Activated naive CD4-positive, alpha-beta T cell treated with anti-CD3 and anti-CD28 coated beads for 36 hours (primary cell): ENCODE results near the gene PTPRS. TPM values are rescaled to one million over a fixed set of nuclear protein-coding genes. Genes with fewer than 3 reads are reported as not detected.

ENCODE experiments used
- CTCF ChIA-PET: fragments of 350-600 bp; sonication (Branson Sonifier 250); formaldehyde crosslinking; loops from one replicate; lab custom pipeline; 2021; ENCODE audit warnings: antibody characterized with exemption; lab: Charles Lee
- DNase-seq: peaks from one replicate; pipeline ENCODE4 v3.0.0-alpha.2; 2020
- H3K27ac Mint-ChIP-seq: one replicate; pipeline ENCODE4 v1.8.0; 2021; ENCODE audit warnings: mild to moderate bottlenecking, mixed read lengths
- H3K27me3 Mint-ChIP-seq: one replicate; pipeline ENCODE4 v1.8.0; 2021; ENCODE audit warnings: low read depth, mixed read lengths
- H3K36me3 Mint-ChIP-seq: one replicate; pipeline ENCODE4 v1.8.0; 2021; ENCODE audit warnings: low read depth, mixed read lengths
- H3K4me1 Mint-ChIP-seq: one replicate; pipeline ENCODE4 v1.8.0; 2021; ENCODE audit warnings: low read depth, mixed read lengths
- H3K4me3 Mint-ChIP-seq: one replicate; pipeline ENCODE4 v1.8.0; 2021; ENCODE audit warnings: mild to moderate bottlenecking, moderate library complexity, mixed read lengths
- H3K9me3 Mint-ChIP-seq: one replicate; pipeline ENCODE4 v1.8.0; 2021; ENCODE audit warnings: mixed read lengths
- intact Hi-C: fragments of 100-400 bp; cut with micrococcal nuclease; formaldehyde crosslinking; loops from one replicate; pipeline ENCODE4 v1.15.1; 2023
- total RNA-seq, 2 experiments: library from RNA; stranded (reverse); gene quantifications; one replicate each; pipeline ENCODE4 v1.2.3, GENCODE V29; 2021

PTPRS gene
- total RNA-seq, 2 experiments from 2014 or later: 1.3 to 1.4 TPM

DNA sequence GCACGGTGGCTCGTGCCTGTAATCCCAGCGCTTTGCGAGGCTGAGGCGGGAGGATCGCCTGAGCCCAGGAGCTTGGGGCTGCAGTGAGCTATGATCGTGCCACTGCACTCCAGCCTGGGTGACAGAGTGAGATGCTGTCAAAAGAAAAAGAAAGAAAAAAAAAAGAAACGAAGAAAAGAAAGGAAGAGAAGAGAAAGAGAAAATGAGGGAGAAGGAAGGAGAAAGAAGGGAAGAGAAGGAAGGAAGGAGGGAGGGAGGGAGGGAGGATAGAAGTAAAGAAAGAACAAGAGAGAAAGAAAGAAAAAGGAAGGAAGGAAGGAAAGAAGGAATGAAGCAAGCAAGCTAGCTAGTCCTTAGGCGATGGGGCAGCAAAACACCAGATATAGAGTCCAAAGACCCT, 14.1 kb downstream of the PTPRS start:
- no peak for DNase-seq
- Mint-ChIP-seq H3K4me3 (no peak overlapping the region), H3K36me3 (no peaks in the 10 kb centered on the region), H3K27ac (no peak overlapping the region), H3K4me1 (peaks cover 2% of the 10 kb centered on the region), H3K27me3 (peaks cover 22% of the 10 kb centered on the region), H3K9me3 (peaks cover 4% of the 10 kb centered on the region)
- intact Hi-C loops: no loop called here
- CTCF ChIA-PET: no interaction called here

DNA sequence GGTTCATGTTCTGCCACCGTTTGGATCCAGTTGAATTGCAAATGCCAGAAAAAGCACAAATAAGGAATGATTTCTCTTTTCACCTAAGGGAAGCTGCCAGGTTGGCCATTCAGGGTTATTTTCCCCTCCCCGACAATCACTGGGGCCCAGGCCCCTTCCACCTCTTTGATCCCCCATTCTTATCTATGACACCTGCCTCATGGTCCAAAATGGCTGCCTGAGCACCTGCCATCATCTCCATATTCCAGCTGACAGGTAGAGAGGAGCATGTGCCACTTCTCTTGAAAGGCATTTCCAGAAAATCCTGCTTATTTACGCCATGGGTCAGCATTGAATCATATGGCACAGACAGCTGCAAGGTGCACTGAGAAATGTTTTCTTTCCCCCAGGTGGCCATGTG, 15.7 kb downstream of the PTPRS start:
- Mint-ChIP-seq H3K27me3 (peaks cover 29% of the 10 kb centered on the region), H3K9me3 (peaks cover 4% of the 10 kb centered on the region), H3K27ac (no peak overlapping the region), H3K36me3 (no peaks in the 10 kb centered on the region), H3K4me3 (no peak overlapping the region), H3K4me1 (peaks cover 2% of the 10 kb centered on the region)
- DNase-seq: no peak
- intact Hi-C loops: no loop called here
- CTCF ChIA-PET: interaction anchor here (0.7 kb wide), 1 partner anchor 132 kb away, joined by 3 read pairs; no protein-coding TSS in a partner anchor

DNA sequence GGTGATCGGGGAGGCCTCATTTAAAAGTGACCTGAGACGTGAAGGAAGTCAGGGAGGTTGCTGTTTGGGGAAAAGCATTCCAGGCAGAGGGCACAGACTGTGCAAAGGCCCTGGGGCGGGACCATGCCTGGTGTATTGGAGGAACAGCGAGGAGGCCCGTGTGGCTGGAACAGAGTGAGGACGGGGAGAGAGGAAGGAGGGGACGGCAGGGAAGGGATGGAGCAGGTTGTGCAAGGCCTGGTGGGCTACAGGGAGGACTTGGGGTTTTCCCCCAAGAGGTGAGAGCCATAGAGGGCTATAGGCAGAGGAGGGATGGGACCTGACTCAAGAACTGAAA, 17.2 kb downstream of the PTPRS start:
- Mint-ChIP-seq H3K36me3 (no peaks in the 10 kb centered on the region), H3K9me3 (peaks cover 4% of the 10 kb centered on the region), H3K27me3 (peaks cover 35% of the 10 kb centered on the region), H3K27ac (no peak overlapping the region), H3K4me3 (no peak overlapping the region), H3K4me1 (peaks cover 2% of the 10 kb centered on the region)
- CTCF ChIA-PET: no interaction called here
- intact Hi-C loops: no loop called here
- no peak for DNase-seq

DNA sequence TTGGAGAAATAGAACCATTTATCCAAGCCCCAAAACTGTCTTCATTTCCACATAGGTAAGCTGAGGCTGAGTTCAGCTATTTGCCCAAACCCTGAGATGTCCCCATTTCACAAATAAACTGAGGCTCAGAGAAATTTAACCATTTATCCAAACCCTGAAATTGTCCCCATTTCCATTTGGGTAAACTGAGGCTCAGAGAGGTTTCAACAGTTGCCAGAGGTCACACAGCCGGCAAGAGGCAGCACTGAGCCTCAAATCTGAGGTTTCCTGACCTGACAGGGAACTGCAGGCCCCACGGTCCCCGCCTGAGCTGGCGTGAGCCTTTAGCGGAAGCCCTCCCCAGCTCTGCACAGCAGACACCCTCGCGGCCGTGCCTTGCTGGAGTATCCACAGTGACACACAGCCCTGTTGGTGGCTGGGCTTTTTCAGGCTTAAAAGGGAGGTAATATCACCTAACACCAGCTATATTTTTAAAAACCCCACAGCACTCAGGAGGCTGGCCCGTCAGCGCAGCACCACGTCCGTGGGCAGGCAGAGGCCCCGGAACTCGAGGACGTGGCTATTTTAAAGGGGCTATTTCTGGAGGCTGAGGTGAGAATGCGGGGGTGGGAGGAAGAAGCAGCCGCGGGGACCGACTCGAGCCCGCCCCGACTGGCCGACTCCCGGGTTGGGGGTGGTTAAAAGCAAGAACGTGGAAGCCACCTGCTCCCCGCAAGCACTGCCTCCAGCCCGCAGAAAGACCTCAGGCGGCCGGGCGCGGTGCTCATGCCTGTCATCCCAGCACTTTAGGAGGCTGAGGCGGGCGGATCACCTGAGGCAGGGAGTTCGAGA, 18.5 kb downstream of the PTPRS start:
- Mint-ChIP-seq H3K27ac (no peak overlapping the region), H3K4me3 (no peak overlapping the region), H3K27me3 (peaks cover 29% of the 10 kb centered on the region), H3K9me3 (peaks cover 4% of the 10 kb centered on the region), H3K36me3 (no peaks in the 10 kb centered on the region), H3K4me1 (peaks cover 2% of the 10 kb centered on the region)
- DNase-seq: peak; percentile 22
- CTCF ChIA-PET: interaction anchor here (0.7 kb wide), 1 partner anchor 212 kb away, joined by 4 read pairs; no protein-coding TSS in a partner anchor
- intact Hi-C loops: no loop called here

DNA sequence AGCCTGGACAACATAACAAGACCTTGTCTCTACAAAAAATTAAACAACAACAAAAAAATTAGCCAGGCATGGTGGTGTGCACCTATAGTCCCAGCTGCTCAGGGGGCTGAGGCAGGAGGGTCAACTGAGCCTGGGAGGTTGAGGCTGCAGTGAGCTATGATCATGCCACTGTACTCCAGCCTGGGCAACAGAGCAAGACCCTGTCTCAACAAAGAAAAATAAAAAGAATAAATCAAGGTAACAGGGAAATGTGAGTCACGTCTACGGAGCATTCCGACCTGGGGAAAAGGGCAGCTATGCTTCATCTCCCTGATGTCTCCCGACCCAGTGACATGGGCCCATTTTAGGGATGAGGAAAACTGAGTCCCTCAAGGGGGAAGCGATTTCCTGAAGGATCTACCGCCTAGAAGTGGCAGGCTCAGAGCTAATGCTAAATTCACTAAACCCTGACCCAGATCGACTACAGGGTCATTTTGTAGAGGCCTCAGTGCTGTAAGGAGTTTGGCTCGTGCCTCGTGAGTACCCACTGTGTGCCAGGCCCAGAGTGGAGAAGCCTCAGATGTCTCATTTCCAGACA, 19.5 kb downstream of the PTPRS start:
- Mint-ChIP-seq H3K9me3 (peaks cover 4% of the 10 kb centered on the region), H3K27ac (no peak overlapping the region), H3K36me3 (no peaks in the 10 kb centered on the region), H3K4me3 (no peak overlapping the region), H3K4me1 (peaks cover 2% of the 10 kb centered on the region), H3K27me3 (peaks cover 28% of the 10 kb centered on the region)
- no peak for DNase-seq
- CTCF ChIA-PET: interaction anchor here (0.7 kb wide), 1 partner anchor 211 kb away, joined by 4 read pairs; no protein-coding TSS in a partner anchor
- intact Hi-C loops: no loop called here

DNA sequence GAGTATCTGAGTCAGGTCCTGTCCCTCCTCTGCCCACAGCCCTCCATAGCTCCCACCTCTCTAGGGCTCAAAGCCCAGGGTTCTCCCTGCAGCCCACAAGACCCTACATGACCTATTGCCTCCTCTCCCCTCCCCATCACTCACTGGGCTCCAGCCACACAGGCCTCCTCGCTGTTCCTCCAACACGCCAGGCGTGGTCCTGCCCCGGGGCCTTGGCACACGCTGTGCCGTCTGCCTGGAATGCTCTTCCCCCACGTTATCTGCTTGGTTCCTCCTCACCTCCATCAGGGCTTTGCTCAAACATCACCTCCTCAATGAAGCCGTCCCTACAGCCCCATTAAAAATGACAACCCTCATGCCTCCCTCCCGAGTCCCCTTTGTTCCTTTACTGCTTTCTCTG, 21.1 kb downstream of the PTPRS start:
- CTCF ChIA-PET: no interaction called here
- H3K4me3 Mint-ChIP-seq: no peak overlapping the region

DNA sequence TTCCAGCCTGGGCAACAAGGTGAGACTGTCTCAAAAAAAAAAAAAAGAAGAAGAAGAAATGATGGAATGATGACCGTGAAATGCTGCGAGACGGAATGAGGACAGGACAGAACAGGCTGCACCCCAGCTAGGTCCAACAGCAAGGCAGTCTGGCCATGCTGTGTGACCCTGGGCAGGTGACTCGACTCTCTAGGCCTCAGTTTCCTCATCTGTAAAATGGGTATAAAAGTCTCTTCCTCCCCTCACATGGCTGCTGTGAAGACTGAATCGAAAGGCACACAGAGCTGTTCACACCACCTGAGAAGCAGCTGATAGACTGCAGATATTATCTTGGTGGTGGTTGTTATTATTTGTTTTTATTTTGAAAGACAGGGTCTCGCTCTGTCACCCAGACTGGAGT, 22.3 kb downstream of the PTPRS start:
- no peak for DNase-seq
- no peaks in the 10 kb centered on the region for H3K9me3 Mint-ChIP-seq
- intact Hi-C loops: no loop called here
- no peak overlapping the region for H3K27ac Mint-ChIP-seq
- peaks cover 23% of the 10 kb centered on the region for H3K27me3 Mint-ChIP-seq
- no peaks in the 10 kb centered on the region for H3K36me3 Mint-ChIP-seq
- H3K4me3 Mint-ChIP-seq: no peak overlapping the region
- peaks cover 2% of the 10 kb centered on the region for H3K4me1 Mint-ChIP-seq
- CTCF ChIA-PET: no interaction called here

More for the DNA sequence above, 21.1 kb downstream of the PTPRS start:
- Mint-ChIP-seq H3K9me3 (peaks cover 2% of the 10 kb centered on the region), H3K36me3 (no peaks in the 10 kb centered on the region), H3K27me3 (peaks cover 26% of the 10 kb centered on the region), H3K4me1 (peaks cover 2% of the 10 kb centered on the region), H3K27ac (peak overlapping the region; percentile 59)
- intact Hi-C loops: no loop called here
- DNase-seq: no peak

DNA sequence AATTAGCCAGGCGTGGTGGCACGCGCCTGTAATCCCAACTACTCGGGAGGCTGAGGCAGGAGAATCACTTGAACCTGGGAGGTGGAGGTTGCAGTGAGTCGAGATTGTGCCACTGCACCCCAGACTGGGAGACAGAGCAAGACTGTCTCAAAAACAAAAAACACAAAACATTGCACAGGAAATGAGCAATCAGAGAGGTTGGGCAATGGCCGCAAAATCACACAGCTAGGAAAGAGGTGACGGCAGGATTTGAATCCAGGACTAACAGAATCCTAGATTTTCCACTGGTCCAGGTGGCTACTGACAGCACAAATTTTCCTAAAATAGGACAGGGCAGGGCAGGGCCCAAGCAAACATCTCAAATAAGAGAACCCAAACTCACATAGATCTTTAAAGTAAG, 23.3 kb downstream of the PTPRS start:
- Mint-ChIP-seq H3K4me1 (peaks cover 2% of the 10 kb centered on the region), H3K27me3 (peaks cover 21% of the 10 kb centered on the region), H3K9me3 (no peaks in the 10 kb centered on the region), H3K36me3 (no peaks in the 10 kb centered on the region), H3K27ac (no peak overlapping the region), H3K4me3 (no peak overlapping the region)
- intact Hi-C loops: no loop called here
- DNase-seq: no peak
- CTCF ChIA-PET: no interaction called here

DNA sequence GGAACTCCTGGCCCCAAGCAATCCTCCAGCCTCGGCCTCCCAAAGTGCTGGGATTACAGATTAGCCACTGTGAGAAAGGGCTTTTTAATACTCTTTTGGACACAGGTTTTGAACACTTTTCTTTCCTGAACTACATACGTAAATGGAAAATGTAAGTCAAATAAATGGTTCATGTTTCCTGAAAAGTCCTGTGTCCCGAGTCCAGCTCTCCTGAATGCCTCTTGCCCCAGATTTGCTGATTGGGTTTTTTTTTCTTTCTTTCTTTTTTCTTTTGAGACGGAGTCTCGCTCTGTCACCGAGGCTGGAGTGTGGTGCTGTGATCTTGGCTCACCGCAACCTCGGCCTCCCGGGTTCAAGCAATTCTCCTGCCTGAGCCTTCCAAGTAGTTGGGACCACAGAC, 24.5 kb downstream of the PTPRS start:
- H3K9me3 Mint-ChIP-seq: no peaks in the 10 kb centered on the region
- CTCF ChIA-PET: no interaction called here

DNA sequence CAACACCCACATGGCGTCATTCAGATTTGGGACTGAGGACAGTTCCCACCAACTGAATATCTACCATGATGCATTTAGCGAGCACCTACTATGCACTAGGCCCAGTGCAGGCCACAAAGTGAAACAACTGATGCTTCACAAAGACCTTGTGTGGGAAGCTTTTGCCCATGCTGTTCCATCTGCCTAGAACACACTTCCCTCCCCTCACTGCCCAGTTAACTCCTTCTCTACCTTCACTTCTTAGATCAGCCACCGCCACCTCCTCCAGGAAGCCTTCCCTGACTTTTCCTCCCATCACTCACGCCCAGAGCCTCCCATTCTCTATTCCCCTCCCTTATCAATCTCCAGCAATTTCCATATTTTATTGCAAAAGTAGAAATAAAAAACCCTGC, 25.7 kb downstream of the PTPRS start:
- DNase-seq: no peak
- H3K9me3 Mint-ChIP-seq: no peaks in the 10 kb centered on the region
- no peak overlapping the region for H3K4me3 Mint-ChIP-seq
- H3K36me3 Mint-ChIP-seq: no peaks in the 10 kb centered on the region
- H3K27me3 Mint-ChIP-seq: peaks cover 15% of the 10 kb centered on the region
- H3K4me1 Mint-ChIP-seq: no peaks in the 10 kb centered on the region
- no peak overlapping the region for H3K27ac Mint-ChIP-seq
- intact Hi-C loops: no loop called here
- CTCF ChIA-PET: no interaction called here

More for the DNA sequence above, 24.5 kb downstream of the PTPRS start:
- intact Hi-C loops: no loop called here
- H3K27ac Mint-ChIP-seq: no peak overlapping the region
- no peaks in the 10 kb centered on the region for H3K36me3 Mint-ChIP-seq
- H3K4me1 Mint-ChIP-seq: no peaks in the 10 kb centered on the region
- H3K27me3 Mint-ChIP-seq: peaks cover 17% of the 10 kb centered on the region
- H3K4me3 Mint-ChIP-seq: no peak overlapping the region
- DNase-seq: no peak

DNA sequence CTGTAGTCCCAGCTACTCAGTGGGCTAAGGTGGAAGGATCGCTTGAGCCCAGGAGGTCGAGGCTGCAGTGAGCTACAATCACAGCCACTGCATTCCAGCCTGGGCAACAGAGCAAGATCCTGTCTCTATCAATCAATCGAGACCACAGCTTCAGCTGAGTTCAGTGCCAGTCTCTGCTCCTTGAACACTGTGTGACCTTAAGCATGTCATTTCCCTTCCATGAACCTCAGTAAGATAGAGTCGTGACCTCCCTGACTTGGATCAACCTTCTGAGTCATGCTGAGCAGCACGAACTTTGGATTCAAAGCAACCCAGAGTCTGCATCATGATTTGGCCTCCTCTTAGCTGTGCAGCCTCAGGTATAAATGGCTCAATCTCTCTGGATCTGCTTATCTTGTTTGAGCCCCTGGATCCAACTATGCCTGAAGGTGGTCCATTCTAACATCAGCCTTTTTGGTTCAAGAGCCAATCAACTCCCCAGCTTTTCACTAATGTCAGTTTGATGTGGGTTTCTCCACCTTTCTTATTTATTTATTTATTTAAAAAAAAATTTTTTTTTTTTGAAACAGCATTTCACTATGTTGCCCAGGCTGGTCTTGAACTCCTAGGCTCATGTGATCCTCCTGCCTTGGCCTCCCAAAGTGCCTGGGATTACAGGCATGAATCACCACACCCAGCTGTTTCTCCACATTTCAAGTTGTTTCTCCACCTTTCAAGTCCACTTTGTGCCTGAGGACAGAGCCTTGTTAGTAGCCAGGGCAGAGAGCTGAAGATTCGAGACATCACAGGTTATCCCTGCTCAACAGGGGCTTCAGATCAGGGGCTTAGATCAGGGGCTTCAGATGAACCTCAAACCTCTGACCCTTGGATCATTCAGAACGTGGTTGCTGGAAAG, 26.4 kb downstream of the PTPRS start:
- Mint-ChIP-seq H3K4me1 (no peaks in the 10 kb centered on the region), H3K36me3 (no peaks in the 10 kb centered on the region), H3K27me3 (peaks cover 8% of the 10 kb centered on the region), H3K27ac (no peak overlapping the region), H3K9me3 (no peaks in the 10 kb centered on the region), H3K4me3 (no peak overlapping the region)
- DNase-seq: no peak
- intact Hi-C loops: no loop called here
- CTCF ChIA-PET: no interaction called here

DNA sequence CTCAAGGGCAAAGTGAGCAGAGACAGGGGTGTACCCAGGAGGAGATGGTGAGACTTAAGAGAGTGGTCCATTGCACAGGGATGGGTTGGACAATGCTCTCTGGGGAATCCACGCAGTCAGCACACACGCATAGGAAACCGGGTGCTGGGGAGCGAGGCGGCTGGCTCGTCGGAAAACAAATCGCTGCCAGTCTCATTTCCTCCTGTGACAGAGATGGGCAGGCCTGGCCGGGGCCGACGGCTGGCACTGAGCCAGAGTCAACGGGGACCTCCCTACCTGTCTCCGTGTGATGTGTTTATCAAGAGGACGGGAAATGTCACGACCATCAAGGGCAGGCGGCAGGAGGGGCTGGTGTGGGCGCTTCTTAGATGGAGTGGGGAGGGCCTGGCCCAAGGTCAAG, 27.3 kb downstream of the PTPRS start:
- DNase-seq: peak; percentile 34
- no peak overlapping the region for H3K4me3 Mint-ChIP-seq
- intact Hi-C loops: no loop called here
- CTCF ChIA-PET: no interaction called here
- no peaks in the 10 kb centered on the region for H3K4me1 Mint-ChIP-seq
- no peaks in the 10 kb centered on the region for H3K36me3 Mint-ChIP-seq
- H3K27ac Mint-ChIP-seq: no peak overlapping the region
- H3K27me3 Mint-ChIP-seq: peaks cover 8% of the 10 kb centered on the region
- H3K9me3 Mint-ChIP-seq: no peaks in the 10 kb centered on the region
